B cell (primary cell): ENCODE results near the gene CCDC106. TPM values are rescaled to one million over a fixed set of nuclear protein-coding genes. Genes with fewer than 3 reads are reported as not detected.

Experiments
- ATAC-seq: fragments of 200-7000 bp; cut with Tn5 transposase; one replicate; pipeline ENCODE4 v1.10.0; 2021; ENCODE audit warnings: low read depth, mild to moderate bottlenecking, moderate number of reproducible peaks, moderate library complexity
- CTCF ChIA-PET: fragments of 350-600 bp; sonication (Branson Sonifier 250); formaldehyde crosslinking; loops from one replicate; lab custom pipeline; 2021; ENCODE audit warnings: antibody characterized with exemption, inconsistent platforms; lab: Charles Lee
- POLR2A ChIA-PET: fragments of 350-600 bp; sonication (Branson Sonifier 250); formaldehyde crosslinking; loops from one replicate; lab custom pipeline; 2021; ENCODE audit warnings: antibody characterized with exemption; lab: Charles Lee
- DNase-seq: peaks from one replicate; pipeline ENCODE4 v3.0.0; 2013
- H2AFZ ChIP-seq: 2 replicates; pipeline ENCODE4 v1.6.1; 2012; ENCODE audit warnings: mild to moderate bottlenecking, low read depth, low read length; ENCODE audit not compliant: insufficient read depth, poor library complexity, severe bottlenecking
- H3K27ac ChIP-seq, 2 donors: 1 replicate in 1 of 2; 2 replicates in 1 of 2; pipeline ENCODE4 v1.5.1; 2012 to 2013; ENCODE audit warnings: low read length in 2 of 2, mild to moderate bottlenecking in 2 of 2, moderate library complexity in 1 of 2
- H3K27me3 ChIP-seq, 4 experiments: fragments of 200-600 bp in 1 of 4; sonication (generic) in 1 of 4; replicated peaks in 1 of 4; 1 replicate in 2 of 4; 2 replicates in 2 of 4; pipeline versions ENCODE4 v1.6.1 to v1.7.0; 2013 to 2016; ENCODE audit warnings: low read length in 3 of 4, mild to moderate bottlenecking in 2 of 4, mixed read lengths in 1 of 4, moderate library complexity in 1 of 4; ENCODE audit not compliant: insufficient read depth in 4 of 4, control insufficient read depth in 3 of 4; ENCODE audit errors: control extremely low read depth in 1 of 4
- H3K36me3 ChIP-seq, 2 experiments: replicated peaks in 1 of 2; 1 replicate in 1 of 2; 2 replicates in 1 of 2; pipeline versions ENCODE4 v1.6.1 to v1.7.1; 2013; ENCODE audit warnings: low read length in 1 of 2; ENCODE audit not compliant: insufficient read depth in 2 of 2, control insufficient read depth in 1 of 2; ENCODE audit errors: control extremely low read depth in 1 of 2, extremely low read depth in 1 of 2
- H3K4me1 ChIP-seq, 2 donors: fragments of 200-600 bp in 1 of 2; sonication (generic) in 1 of 2; 1 replicate in 1 of 2; 2 replicates in 1 of 2; pipeline versions ENCODE4 v1.5.1 to v1.6.1; 2013 to 2017; ENCODE audit warnings: low read length in 2 of 2; ENCODE audit not compliant: control insufficient read depth in 2 of 2, insufficient read depth in 2 of 2
- H3K4me2 ChIP-seq: replicated peaks from 2 replicates; pipeline ENCODE3; 2012; ENCODE audit warnings: mild to moderate bottlenecking, low read depth, low read length; ENCODE audit not compliant: poor library complexity, severe bottlenecking
- H3K4me3 ChIP-seq, 5 experiments: fragments of 200-600 bp in 1 of 5; sonication (generic) in 1 of 5; 1 replicate in 3 of 5; 2 replicates in 2 of 5; pipeline versions ENCODE4 v1.5.1 to v1.7.0; 2011 to 2016; ENCODE audit warnings: low read length in 4 of 5, mild to moderate bottlenecking in 4 of 5, low read depth in 2 of 5, control low read depth in 1 of 5, moderate library complexity in 1 of 5; ENCODE audit not compliant: insufficient read depth in 1 of 5; ENCODE audit errors: control extremely low read depth in 1 of 5, extremely low read depth in 1 of 5
- H3K79me2 ChIP-seq: fragments of 200-600 bp; sonication (generic); one replicate; pipeline ENCODE4 v1.6.0; 2016; ENCODE audit warnings: low read length; ENCODE audit not compliant: control insufficient read depth, insufficient read depth
- H3K9ac ChIP-seq: fragments of 200-600 bp; sonication (generic); 2 replicates; pipeline ENCODE4 v1.6.1; 2017; ENCODE audit warnings: mild to moderate bottlenecking, low read length, moderate library complexity
- H3K9me3 ChIP-seq, 3 donors: one replicate each; pipeline versions ENCODE4 v1.6.1 to v1.7.1; 2013; ENCODE audit warnings: low read length in 2 of 3; ENCODE audit not compliant: control insufficient read depth in 2 of 3, insufficient read depth in 1 of 3; ENCODE audit errors: control extremely low read depth in 1 of 3
- H4K20me1 ChIP-seq: 2 replicates; pipeline ENCODE4 v1.6.0; 2012; ENCODE audit warnings: mild to moderate bottlenecking, low read length; ENCODE audit not compliant: insufficient read depth, control insufficient read depth, poor library complexity, severe bottlenecking
- H3K27ac Mint-ChIP-seq: one replicate; pipeline ENCODE4 v1.8.0; 2021; ENCODE audit warnings: mixed read lengths
- H3K27me3 Mint-ChIP-seq: one replicate; pipeline ENCODE4 v1.8.0; 2021; ENCODE audit warnings: mixed read lengths
- H3K4me1 Mint-ChIP-seq: one replicate; pipeline ENCODE4 v1.8.0; 2021; ENCODE audit warnings: mixed read lengths
- H3K4me3 Mint-ChIP-seq: one replicate; pipeline ENCODE4 v1.8.0; 2021; ENCODE audit warnings: mixed read lengths
- H3K9me3 Mint-ChIP-seq: one replicate; pipeline ENCODE4 v1.8.0; 2022; ENCODE audit warnings: mixed read lengths; ENCODE audit not compliant: insufficient read depth
- EZH2 ChIP-seq: IDR thresholded peaks from 2 replicates; pipeline ENCODE4 v1.6.1; 2012; ENCODE audit warnings: borderline replicate concordance, low read depth, mild to moderate bottlenecking, moderate library complexity, low read length; ENCODE audit not compliant: insufficient read depth, poor library complexity, severe bottlenecking
- WGBS: methylation state at CpG from one replicate; pipeline ENCODE4 v1.1.5; 2013; ENCODE audit warnings: missing lambda C conversion rate; ENCODE audit not compliant: insufficient coverage; 5-methylcytosine and 5-hydroxymethylcytosine counted together
- intact Hi-C: fragments of 100-400 bp; cut with micrococcal nuclease; formaldehyde crosslinking; loops from one replicate; pipeline ENCODE4 v1.10.0; 2022
- polyA plus RNA-seq: library from polyadenylated mRNA; depleted of rRNA; stranded (reverse); fragments of >200 nt; gene quantifications from 2 replicates; pipeline ENCODE4 v1.2.3, GENCODE V29; 2012
- total RNA-seq, 2 donors: library from RNA; stranded (reverse); fragments of 120-200 nt in 1 of 2; gene quantifications; 1 replicate in 1 of 2; 2 replicates in 1 of 2; pipeline versions ENCODE4 v1.2.3 to v1.2.4, GENCODE V29; 2013 to 2022
- TF ChIP-seq, protein P1 (sequence below): fragments of 200-600 bp; IDR thresholded peaks from one replicate; pipeline ENCODE4 v1.8.0; 2022; ENCODE audit warnings: antibody characterized with exemption, mild to moderate bottlenecking

The CCDC106 gene
- total and polyA plus RNA-seq, 2 donors (not counting 1 experiment from before 2014, with no cell fraction given): 25.2 to 52.1 TPM

- intact Hi-C loops: loop anchor here (5.0 to 10.0 kb wide), 2 partner anchors 214 to 524 kb away; partner anchors contain the start of genes UBE2S and ZNF444
- H4K20me1 ChIP-seq: peaks cover 14% of the 10 kb centered on the region
- H3K9me3 ChIP-seq: no peaks in the 10 kb centered on the region
- no peaks in the 10 kb centered on the region for H3K9me3 Mint-ChIP-seq
- no peaks in the 10 kb centered on the region for H3K27me3 ChIP-seq
- H3K4me1 ChIP-seq: peaks cover 10 to 14% of the 10 kb centered on the region in 2 donors
- DNase-seq (no peak), ATAC-seq (no peak)
- no peak overlapping the region for H3K4me3 ChIP-seq
- H3K4me2 ChIP-seq: no peak overlapping the region
- no peak overlapping the region for H3K4me3 Mint-ChIP-seq
- H3K27me3 Mint-ChIP-seq: no peaks in the 10 kb centered on the region
- peaks cover 20% of the 10 kb centered on the region for H3K79me2 ChIP-seq
- no peak overlapping the region for H3K27ac Mint-ChIP-seq
- no peak overlapping the region for H2AFZ ChIP-seq
- POLR2A ChIA-PET: no interaction called here
- no peak overlapping the region for H3K9ac ChIP-seq
- WGBS: 98% methylated on average over 7 of the region's 9 CpGs
- peaks cover 0 to 17% of the 10 kb centered on the region in 2 experiments for H3K36me3 ChIP-seq
- H3K4me1 Mint-ChIP-seq: peaks cover 18% of the 10 kb centered on the region
- no peak overlapping the region for H3K27ac ChIP-seq
- CTCF ChIA-PET: interaction anchor here (1.4 kb wide), 1 partner anchor 15 kb away, joined by 10 read pairs; the partner anchor contains the start of gene ZNF865
- TF ChIP-seq, protein P1, sequence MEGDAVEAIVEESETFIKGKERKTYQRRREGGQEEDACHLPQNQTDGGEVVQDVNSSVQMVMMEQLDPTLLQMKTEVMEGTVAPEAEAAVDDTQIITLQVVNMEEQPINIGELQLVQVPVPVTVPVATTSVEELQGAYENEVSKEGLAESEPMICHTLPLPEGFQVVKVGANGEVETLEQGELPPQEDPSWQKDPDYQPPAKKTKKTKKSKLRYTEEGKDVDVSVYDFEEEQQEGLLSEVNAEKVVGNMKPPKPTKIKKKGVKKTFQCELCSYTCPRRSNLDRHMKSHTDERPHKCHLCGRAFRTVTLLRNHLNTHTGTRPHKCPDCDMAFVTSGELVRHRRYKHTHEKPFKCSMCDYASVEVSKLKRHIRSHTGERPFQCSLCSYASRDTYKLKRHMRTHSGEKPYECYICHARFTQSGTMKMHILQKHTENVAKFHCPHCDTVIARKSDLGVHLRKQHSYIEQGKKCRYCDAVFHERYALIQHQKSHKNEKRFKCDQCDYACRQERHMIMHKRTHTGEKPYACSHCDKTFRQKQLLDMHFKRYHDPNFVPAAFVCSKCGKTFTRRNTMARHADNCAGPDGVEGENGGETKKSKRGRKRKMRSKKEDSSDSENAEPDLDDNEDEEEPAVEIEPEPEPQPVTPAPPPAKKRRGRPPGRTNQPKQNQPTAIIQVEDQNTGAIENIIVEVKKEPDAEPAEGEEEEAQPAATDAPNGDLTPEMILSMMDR: no peak
- no peak for TF ChIP-seq EZH2
Observed at GRCh38 chr19:55621205-55621672, 26.8 kb upstream of the CCDC106 start.

DNA sequence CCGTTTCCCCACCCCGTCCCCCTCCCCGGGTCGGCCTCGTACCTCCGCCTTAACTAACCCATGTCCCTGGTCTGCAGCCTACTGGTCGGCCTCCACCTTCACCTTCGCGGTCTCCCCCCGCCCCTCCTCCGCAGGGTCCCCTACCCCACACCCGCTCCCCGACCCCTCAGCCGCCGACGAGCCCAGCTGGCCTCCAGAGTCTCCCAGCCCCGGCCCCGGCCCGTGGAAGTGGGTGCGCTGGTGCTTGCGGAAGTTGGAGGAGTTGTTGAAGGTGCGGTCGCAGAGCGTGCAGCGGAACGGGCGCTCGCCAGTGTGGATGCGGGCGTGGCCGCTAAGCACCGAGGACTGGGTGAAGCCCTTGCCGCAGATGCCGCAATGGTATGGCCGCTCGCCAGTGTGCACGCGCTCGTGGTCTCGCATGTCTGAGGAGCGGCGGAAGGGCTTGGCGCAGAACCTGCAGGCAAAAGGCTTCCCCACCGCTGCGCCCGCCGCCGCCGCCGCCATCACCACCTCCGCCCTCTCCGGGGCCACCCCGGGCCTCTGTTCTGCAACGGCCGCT, 26.3 kb upstream of the CCDC106 start:
- Mint-ChIP-seq H3K27ac (no peak overlapping the region), H3K9me3 (no peaks in the 10 kb centered on the region), H3K4me1 (peaks cover 18% of the 10 kb centered on the region), H3K27me3 (no peaks in the 10 kb centered on the region), H3K4me3 (no peak overlapping the region)
- H3K79me2 ChIP-seq: peaks cover 15% of the 10 kb centered on the region
- no peak overlapping the region for H2AFZ ChIP-seq
- no peak overlapping the region for H3K9ac ChIP-seq
- H3K27ac ChIP-seq: no peak overlapping the region
- H3K36me3 ChIP-seq: peaks cover 0 to 14% of the 10 kb centered on the region in 2 experiments
- no peak for ATAC-seq
- ChIA-PET CTCF (no interaction called here), POLR2A (interaction anchor here (0.5 kb wide), 1 partner anchor 17 kb away, joined by 3 read pairs; no protein-coding TSS in a partner anchor)
- TF ChIP-seq, protein P1: no peak
- TF ChIP-seq EZH2: no peak
- no peak overlapping the region for H3K4me3 ChIP-seq
- H4K20me1 ChIP-seq: peaks cover 9% of the 10 kb centered on the region
- peaks cover 10 to 14% of the 10 kb centered on the region in 2 donors for H3K4me1 ChIP-seq
- intact Hi-C loops: loop anchor here (5.0 to 10.0 kb wide), 2 partner anchors 214 to 523 kb away; partner anchors contain the start of genes UBE2S and ZNF444
- no peaks in the 10 kb centered on the region for H3K9me3 ChIP-seq
- peak; percentile 27 for DNase-seq
- H3K27me3 ChIP-seq: no peaks in the 10 kb centered on the region
- no peak overlapping the region for H3K4me2 ChIP-seq
- 97% methylated on average over 47 of the region's 55 CpGs for WGBS
